ENCODE results near the gene SLC38A2. TPM values are rescaled to one million over a fixed set of nuclear protein-coding genes. Genes with fewer than 3 reads are reported as not detected.

SLC38A2 gene
- total RNA-seq, 1 experiment from 2014 or later: 170 TPM

GRCh38 chr12:46388427-46389021 lies 16.0 kb upstream of the SLC38A2 start:
- no peak overlapping the region for H3K4me3 Mint-ChIP-seq (ENCODE audit: low read depth, unreplicated experiment)

GRCh38 chr12:46387670-46388069 lies 15.1 kb upstream of the SLC38A2 start:
- H3K4me1 Mint-ChIP-seq (ENCODE audit: low read depth, unreplicated experiment): peaks cover 11% of the 10 kb centered on the region

More at GRCh38 chr12:46388427-46389021, 16.0 kb upstream of the SLC38A2 start:
- no peak for TF ChIP-seq CTCF (IDR thresholded peaks at IDR 0.05; ENCODE audit: unreplicated experiment)
- peaks cover 9% of the 10 kb centered on the region for H3K4me1 Mint-ChIP-seq (ENCODE audit: low read depth, unreplicated experiment)
- H3K9me3 Mint-ChIP-seq (ENCODE audit: low read depth, unreplicated experiment): no peaks in the 10 kb centered on the region
- H3K27me3 Mint-ChIP-seq (ENCODE audit: unreplicated experiment): no peaks in the 10 kb centered on the region
- H3K36me3 Mint-ChIP-seq (ENCODE audit: insufficient read depth, unreplicated experiment): peaks cover 16% of the 10 kb centered on the region
- intact Hi-C loops (cut with micrococcal nuclease; ENCODE audit: unreplicated experiment): no loop called here
- no peak for DNase-seq
- BruUV-seq (replicated peaks): no TSS peak
- H3K27ac Mint-ChIP-seq (ENCODE audit: unreplicated experiment): no peak overlapping the region
- CTCF ChIA-PET: no interaction called here

GRCh38 chr12:46386877-46387629 lies 14.5 kb upstream of the SLC38A2 start:
- Mint-ChIP-seq H3K4me3 (ENCODE audit: low read depth, unreplicated experiment) (no peak overlapping the region), H3K4me1 (ENCODE audit: low read depth, unreplicated experiment) (peaks cover 16% of the 10 kb centered on the region), H3K27me3 (ENCODE audit: unreplicated experiment) (no peaks in the 10 kb centered on the region), H3K36me3 (ENCODE audit: insufficient read depth, unreplicated experiment) (peaks cover 30% of the 10 kb centered on the region), H3K27ac (ENCODE audit: unreplicated experiment) (no peak overlapping the region), H3K9me3 (ENCODE audit: low read depth, unreplicated experiment) (no peaks in the 10 kb centered on the region)
- no TSS peak for BruUV-seq (replicated peaks)
- intact Hi-C loops (cut with micrococcal nuclease; ENCODE audit: unreplicated experiment): no loop called here
- DNase-seq: no peak
- CTCF ChIA-PET: no interaction called here
- TF ChIP-seq CTCF (IDR thresholded peaks at IDR 0.05; ENCODE audit: unreplicated experiment): no peak

More at GRCh38 chr12:46387670-46388069, 15.1 kb upstream of the SLC38A2 start:
- CTCF ChIA-PET: no interaction called here
- BruUV-seq (replicated peaks): no TSS peak
- no peaks in the 10 kb centered on the region for H3K27me3 Mint-ChIP-seq (ENCODE audit: unreplicated experiment)
- H3K4me3 Mint-ChIP-seq (ENCODE audit: low read depth, unreplicated experiment): no peak overlapping the region
- intact Hi-C loops (cut with micrococcal nuclease; ENCODE audit: unreplicated experiment): no loop called here
- no peak overlapping the region for H3K27ac Mint-ChIP-seq (ENCODE audit: unreplicated experiment)
- no peak for TF ChIP-seq CTCF (IDR thresholded peaks at IDR 0.05; ENCODE audit: unreplicated experiment)
- peaks cover 25% of the 10 kb centered on the region for H3K36me3 Mint-ChIP-seq (ENCODE audit: insufficient read depth, unreplicated experiment)
- no peaks in the 10 kb centered on the region for H3K9me3 Mint-ChIP-seq (ENCODE audit: low read depth, unreplicated experiment)
- no peak for DNase-seq

GRCh38 chr12:46386360-46386867 lies 13.8 kb upstream of the SLC38A2 start:
- no peak overlapping the region for H3K4me3 Mint-ChIP-seq (ENCODE audit: low read depth, unreplicated experiment)
- H3K27ac Mint-ChIP-seq (ENCODE audit: unreplicated experiment): no peak overlapping the region
- CTCF ChIA-PET: no interaction called here
- no peak for TF ChIP-seq CTCF (IDR thresholded peaks at IDR 0.05; ENCODE audit: unreplicated experiment)
- no peaks in the 10 kb centered on the region for H3K27me3 Mint-ChIP-seq (ENCODE audit: unreplicated experiment)
- intact Hi-C loops (cut with micrococcal nuclease; ENCODE audit: unreplicated experiment): no loop called here
- H3K36me3 Mint-ChIP-seq (ENCODE audit: insufficient read depth, unreplicated experiment): peaks cover 30% of the 10 kb centered on the region
- DNase-seq: no peak
- no peaks in the 10 kb centered on the region for H3K9me3 Mint-ChIP-seq (ENCODE audit: low read depth, unreplicated experiment)
- no TSS peak for BruUV-seq (replicated peaks)
- H3K4me1 Mint-ChIP-seq (ENCODE audit: low read depth, unreplicated experiment): peaks cover 16% of the 10 kb centered on the region
